Neuronal stem cell (in vitro differentiated cells): Measurements from ENCODE around the gene SH2D4B.
A peak's percentile ranks its signal among the peaks of the same experiment; 100 is the strongest.
"Not testable (repeated sequence)": the region's sequence is repeated elsewhere in the genome, so short reads cannot be mapped to it uniquely, and the experiment has no call there.

Experiments used
- DNase-seq: peaks from one replicate; pipeline ENCODE4 v3.0.0-alpha.2; 2013; ENCODE audit warnings: low spot score
- H2AFZ ChIP-seq: one replicate; pipeline ENCODE4 v1.6.1; 2013; ENCODE audit warnings: mild to moderate bottlenecking, low read length, inconsistent platforms
- H2AK5ac ChIP-seq: 2 replicates; pipeline ENCODE4 v1.6.1; 2013; ENCODE audit warnings: low read depth, mild to moderate bottlenecking, inconsistent platforms, low read length, moderate library complexity, mixed read lengths
- H2BK120ac ChIP-seq: 2 replicates; pipeline ENCODE4 v1.6.1; 2013; ENCODE audit warnings: low read depth, mild to moderate bottlenecking, inconsistent platforms, low read length, moderate library complexity, mixed read lengths
- H2BK12ac ChIP-seq: one replicate; pipeline ENCODE4 v1.6.1; 2013; ENCODE audit warnings: low read length, inconsistent platforms
- H2BK15ac ChIP-seq: 2 replicates; pipeline ENCODE4 v1.6.1; 2013; ENCODE audit warnings: mild to moderate bottlenecking, low read length, inconsistent platforms, mixed read lengths
- H2BK5ac ChIP-seq: one replicate; pipeline ENCODE4 v1.6.1; 2013; ENCODE audit warnings: inconsistent platforms, mild to moderate bottlenecking, low read length, moderate library complexity
- H3K14ac ChIP-seq: one replicate; pipeline ENCODE4 v1.6.1; 2013; ENCODE audit warnings: low read length, inconsistent platforms
- H3K18ac ChIP-seq: 2 replicates; pipeline ENCODE4 v1.6.1; 2013; ENCODE audit warnings: low read length, inconsistent platforms
- H3K23ac ChIP-seq: 2 replicates; pipeline ENCODE4 v1.6.1; 2013; ENCODE audit warnings: low read depth, mild to moderate bottlenecking, mixed read lengths, low read length, inconsistent platforms; ENCODE audit not compliant: poor library complexity
- H3K27ac ChIP-seq: replicated peaks from 3 replicates; pipeline ENCODE4 v1.5.1; 2013; ENCODE audit warnings: low read length, inconsistent platforms
- H3K27me3 ChIP-seq, 3 experiments: 2 replicates each; pipeline ENCODE4 v1.6.1; 2013; ENCODE audit warnings: low read length in 3 of 3, mild to moderate bottlenecking in 2 of 3, inconsistent platforms in 1 of 3, low read depth in 1 of 3, mixed read lengths in 1 of 3, moderate library complexity in 1 of 3; ENCODE audit not compliant: control insufficient read depth in 3 of 3, insufficient read depth in 3 of 3
- H3K36me3 ChIP-seq, 2 donors: replicated peaks in 1 of 2; 2 replicates each; pipeline ENCODE4 v1.6.1; 2013; ENCODE audit warnings: low read length in 2 of 2; ENCODE audit not compliant: control insufficient read depth in 2 of 2, insufficient read depth in 2 of 2
- H3K4ac ChIP-seq: 2 replicates; pipeline ENCODE4 v1.6.1; 2013; ENCODE audit warnings: inconsistent platforms, mild to moderate bottlenecking, low read length, moderate library complexity
- H3K4me1 ChIP-seq, 2 donors: 1 replicate in 1 of 2; 2 replicates in 1 of 2; pipeline ENCODE4 v1.6.1; 2013; ENCODE audit warnings: low read length in 2 of 2, low read depth in 1 of 2; ENCODE audit not compliant: control insufficient read depth in 2 of 2, insufficient read depth in 1 of 2
- H3K4me2 ChIP-seq: one replicate; pipeline ENCODE4 v1.6.1; 2013; ENCODE audit warnings: mild to moderate bottlenecking, low read length, inconsistent platforms; ENCODE audit not compliant: insufficient read depth, poor library complexity, severe bottlenecking
- H3K4me3 ChIP-seq, 2 donors: 2 replicates each; pipeline ENCODE4 v1.5.1; 2013; ENCODE audit warnings: low read length in 2 of 2, mild to moderate bottlenecking in 2 of 2, inconsistent platforms in 1 of 2, moderate library complexity in 1 of 2
- H3K79me1 ChIP-seq: one replicate; pipeline ENCODE4 v1.6.1; 2013; ENCODE audit warnings: low read depth, mild to moderate bottlenecking, inconsistent platforms, low read length, moderate library complexity
- H3K9ac ChIP-seq: one replicate; pipeline ENCODE4 v1.6.1; 2013; ENCODE audit warnings: mild to moderate bottlenecking, low read depth, low read length, inconsistent platforms; ENCODE audit not compliant: poor library complexity
- H3K9me3 ChIP-seq, 2 donors: replicated peaks in 1 of 2; 2 replicates each; pipeline versions ENCODE3 to v1.6.1; 2013; ENCODE audit warnings: low read length in 2 of 2, mild to moderate bottlenecking in 2 of 2, inconsistent platforms in 1 of 2, low read depth in 1 of 2, mixed read lengths in 1 of 2, moderate library complexity in 1 of 2; ENCODE audit not compliant: control insufficient read depth in 2 of 2, insufficient read depth in 1 of 2
- H4K8ac ChIP-seq: one replicate; pipeline ENCODE4 v1.6.1; 2013; ENCODE audit warnings: low read depth, mild to moderate bottlenecking, inconsistent platforms, low read length, moderate library complexity
- H4K91ac ChIP-seq: one replicate; pipeline ENCODE4 v1.6.1; 2013; ENCODE audit warnings: low read length, low read depth, mild to moderate bottlenecking, inconsistent platforms; ENCODE audit not compliant: poor library complexity
- WGBS, 2 donors: extraction: QIAGEN DNeasy Blood & Tissue Kit; methylation state at CpG; one replicate each; pipeline ENCODE4 v1.1.7; 2013; ENCODE audit warnings: missing lambda C conversion rate in 2 of 2, mixed read lengths in 1 of 2; ENCODE audit not compliant: insufficient read length in 2 of 2, insufficient replicate concordance in 1 of 2; ENCODE audit errors: extremely low coverage in 2 of 2; 5-methylcytosine and 5-hydroxymethylcytosine counted together

Gene SH2D4B

GRCh38 chr10:80543319-80543672 lies 5.6 kb downstream of the SH2D4B start:
- DNase-seq, H2AK5ac ChIP-seq, H2BK5ac ChIP-seq, H3K4me1 ChIP-seq, H4K8ac ChIP-seq, H3K4me2 ChIP-seq, H2BK120ac ChIP-seq, H4K91ac ChIP-seq, H2BK15ac ChIP-seq, H3K27me3 ChIP-seq, H3K4ac ChIP-seq, H3K79me1 ChIP-seq, H2BK12ac ChIP-seq, H3K18ac ChIP-seq, H2AFZ ChIP-seq, H3K9me3 ChIP-seq, H3K27ac ChIP-seq, H3K14ac ChIP-seq, H3K9ac ChIP-seq, H3K36me3 ChIP-seq, H3K23ac ChIP-seq, H3K4me3 ChIP-seq: not testable (repeated sequence)
- no CpG with 5 or more reads among the region's 25 CpGs for WGBS, 2 donors

DNA sequence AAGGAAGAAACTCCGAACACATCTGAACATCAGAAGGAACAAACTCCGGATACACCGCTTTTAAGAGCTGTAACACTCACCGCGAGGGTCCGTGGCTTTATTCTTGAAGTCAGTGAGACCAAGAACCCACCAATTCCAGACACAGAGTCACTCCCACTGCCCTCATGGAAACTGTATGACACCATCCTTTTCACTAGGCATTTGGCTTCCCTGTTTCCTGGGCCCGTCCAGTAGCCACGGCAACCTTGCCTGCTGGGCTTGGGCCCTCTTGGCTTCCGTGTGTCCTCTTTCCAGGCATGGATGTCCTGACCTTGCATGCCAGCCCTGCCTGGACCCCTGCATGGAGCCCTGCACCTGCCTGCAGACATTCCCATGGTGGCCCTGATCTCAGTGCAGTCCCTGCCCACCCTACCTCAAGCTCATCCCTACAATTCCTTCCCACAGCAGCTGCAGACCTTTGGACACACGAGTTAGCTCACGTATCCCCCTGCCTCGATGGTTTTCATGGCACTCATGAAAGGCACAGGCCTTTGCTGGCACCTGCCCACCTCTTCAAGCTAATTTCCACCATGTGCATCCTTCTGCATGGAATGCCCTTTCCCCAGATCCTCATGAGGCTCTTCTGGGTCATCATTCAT lies 6.7 kb downstream of the SH2D4B start:
- no peak overlapping the region for H2BK120ac ChIP-seq
- H3K4ac ChIP-seq, result no peak overlapping the region
- peaks cover 0 to 12% of the 10 kb centered on the region in 2 donors for H3K4me1 ChIP-seq
- H3K36me3 ChIP-seq, result no peaks in the 10 kb centered on the region
- peaks cover 0 to 3% (median 0%) of the 10 kb centered on the region in 3 experiments for H3K27me3 ChIP-seq
- peaks cover 0 to 3% of the 10 kb centered on the region in 2 donors for H3K9me3 ChIP-seq
- no CpG with 5 or more reads among the region's 12 CpGs for WGBS, 2 donors
- no peak overlapping the region for H3K14ac ChIP-seq
- H2AK5ac ChIP-seq, result no peak overlapping the region
- peak overlapping the region; percentile 6 for H3K18ac ChIP-seq
- H2BK15ac ChIP-seq, result peak overlapping the region; percentile 0
- no peak for DNase-seq
- no peak overlapping the region for H4K91ac ChIP-seq
- H3K23ac ChIP-seq, result no peak overlapping the region
- H2AFZ ChIP-seq, result no peak overlapping the region
- peaks cover 2% of the 10 kb centered on the region for H3K79me1 ChIP-seq
- no peak overlapping the region for H2BK12ac ChIP-seq
- H3K4me2 ChIP-seq, result no peak overlapping the region
- no peak overlapping the region for H3K9ac ChIP-seq
- no peak overlapping the region for H3K4me3 ChIP-seq
- no peak overlapping the region for H3K27ac ChIP-seq
- no peak overlapping the region for H4K8ac ChIP-seq
- no peak overlapping the region for H2BK5ac ChIP-seq

- Histone ChIP-seq H2BK5ac (no peak overlapping the region), H2AFZ (no peak overlapping the region), H4K8ac (no peak overlapping the region), H3K18ac (peak overlapping the region; percentile 72), H3K27me3 (peaks cover 0 to 3% (median 0%) of the 10 kb centered on the region in 3 experiments), H3K36me3 (no peaks in the 10 kb centered on the region), H2AK5ac (no peak overlapping the region), H2BK15ac (no peak overlapping the region), H3K9me3 (peaks cover 0 to 3% of the 10 kb centered on the region in 2 donors), H2BK12ac (no peak overlapping the region), H4K91ac (no peak overlapping the region), H3K4me2 (no peak overlapping the region), H3K23ac (no peak overlapping the region), H3K14ac (no peak overlapping the region), H3K4me1 (peaks cover 0 to 14% of the 10 kb centered on the region in 2 donors), H3K9ac (no peak overlapping the region), H3K79me1 (peaks cover 4% of the 10 kb centered on the region), H3K4ac (no peak overlapping the region), H3K27ac (no peak overlapping the region), H3K4me3 (no peak overlapping the region), H2BK120ac (no peak overlapping the region)
- no peak for DNase-seq
- no CpG with 5 or more reads among the region's 7 CpGs for WGBS, 2 donors
Measured at GRCh38 chr10:80545258-80545881, 7.7 kb downstream of the SH2D4B start.

DNA sequence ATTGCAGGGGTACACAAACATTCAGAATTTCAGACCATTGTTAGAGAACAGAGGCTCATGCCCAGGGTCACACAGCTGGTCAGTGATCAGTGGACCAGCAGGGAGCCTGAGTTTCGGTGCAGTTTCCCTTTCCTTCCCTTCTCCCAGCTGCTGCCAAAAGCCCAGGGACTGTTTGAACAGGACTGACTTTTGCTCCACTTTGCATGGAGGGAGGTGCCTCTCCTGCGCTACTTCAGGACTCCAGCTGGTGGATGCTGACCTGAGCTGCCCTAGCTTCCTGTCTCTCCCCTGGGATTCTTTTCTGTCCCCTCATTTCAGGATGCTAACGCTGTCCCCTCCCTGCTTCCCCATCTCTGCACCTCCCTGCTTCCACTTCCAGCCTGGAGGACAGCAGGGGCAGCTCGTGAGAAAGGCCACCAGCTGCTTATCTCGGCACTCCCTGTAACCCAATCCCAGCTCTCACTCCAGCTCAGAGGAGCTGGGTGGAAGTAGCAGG lies 14.5 kb downstream of the SH2D4B start:
- H3K9ac ChIP-seq, result no peak overlapping the region
- no peaks in the 10 kb centered on the region for H3K36me3 ChIP-seq
- no peak overlapping the region for H3K4ac ChIP-seq
- peak; percentile 82 for DNase-seq
- H3K9me3 ChIP-seq, result no peaks in the 10 kb centered on the region
- peaks cover 7 to 19% of the 10 kb centered on the region in 2 donors for H3K4me1 ChIP-seq
- H4K91ac ChIP-seq, result no peak overlapping the region
- no peak overlapping the region for H3K14ac ChIP-seq
- H2BK120ac ChIP-seq, result no peak overlapping the region
- no peak overlapping the region for H3K4me2 ChIP-seq
- no peak overlapping the region for H4K8ac ChIP-seq
- no peak overlapping the region for H3K23ac ChIP-seq
- H2BK15ac ChIP-seq, result no peak overlapping the region
- peak overlapping the region; percentile 14 for H2AFZ ChIP-seq
- H2BK5ac ChIP-seq, result no peak overlapping the region
- peaks cover 4% of the 10 kb centered on the region for H3K79me1 ChIP-seq
- no peak overlapping the region for H2BK12ac ChIP-seq
- no peak overlapping the region for H3K4me3 ChIP-seq
- peak overlapping the region; percentile 80 for H3K27ac ChIP-seq
- peak overlapping the region; percentile 76 for H3K18ac ChIP-seq
- WGBS, 2 donors, result no CpG with 5 or more reads among the region's 5 CpGs
- H3K27me3 ChIP-seq, result no peaks in the 10 kb centered on the region
- H2AK5ac ChIP-seq, result no peak overlapping the region
